ENCODE results near the gene FSTL4. TPM values are rescaled to one million over a fixed set of nuclear protein-coding genes. Genes with fewer than 3 reads are reported as not detected.

FSTL4 gene
- polyA plus RNA-seq, 1 of the 3 experiments (the other 2 are of a cell fraction) = not detected

DNA sequence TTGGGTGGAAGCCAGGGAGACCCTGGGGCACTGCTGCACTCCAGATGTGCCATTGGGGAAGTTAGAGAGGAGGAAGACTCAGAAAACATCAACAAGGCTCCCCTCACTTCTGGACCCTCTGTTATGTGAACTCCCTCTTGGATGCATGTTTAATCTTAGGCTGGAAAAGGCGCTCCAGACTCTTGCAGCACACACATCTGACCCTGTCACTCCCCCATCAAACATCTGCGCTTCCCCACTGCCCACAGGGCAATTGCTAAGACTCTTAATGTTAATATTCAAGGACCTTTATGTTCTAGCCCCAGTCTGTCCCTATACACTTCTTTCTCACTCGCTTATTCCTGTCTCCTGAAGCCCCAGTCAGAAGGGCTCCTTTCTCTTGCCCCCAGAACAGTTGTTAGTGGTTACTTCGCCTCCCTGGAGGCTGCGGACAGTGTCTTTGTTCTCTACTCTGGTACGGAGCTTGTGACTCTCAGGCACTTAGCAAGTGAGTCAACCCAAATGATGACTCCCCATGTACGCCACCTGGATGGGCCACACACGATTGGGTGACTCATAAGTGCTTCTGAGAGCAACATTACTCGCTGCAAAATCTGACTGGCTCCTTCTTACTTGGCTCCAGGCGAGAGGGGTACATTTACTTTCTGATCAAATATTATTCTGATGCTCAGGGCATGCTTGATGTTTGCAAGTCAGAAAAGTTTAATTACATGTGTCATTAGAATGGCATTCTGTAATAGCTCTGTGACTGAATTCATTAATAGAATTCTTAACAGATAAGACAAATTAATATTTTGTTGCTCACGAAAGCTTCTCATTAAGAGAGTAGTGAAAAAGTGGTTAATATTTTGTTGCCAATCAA, 366.9 kb downstream of the FSTL4 start (continued):
- no peak for TF ChIP-seq USF2 (IDR thresholded peaks at IDR 0.05; ENCODE audit: borderline replicate concordance, low read depth, low read length)
- no peak for TF ChIP-seq MXI1 (IDR thresholded peaks at IDR 0.05; ENCODE audit: low read depth, low read length)
- TF ChIP-seq NFIC (IDR thresholded peaks at IDR 0.05; ENCODE audit: borderline replicate concordance) = peak; percentile 11; the same call in 1 of the 2 replicates
- TF ChIP-seq, protein P1, sequence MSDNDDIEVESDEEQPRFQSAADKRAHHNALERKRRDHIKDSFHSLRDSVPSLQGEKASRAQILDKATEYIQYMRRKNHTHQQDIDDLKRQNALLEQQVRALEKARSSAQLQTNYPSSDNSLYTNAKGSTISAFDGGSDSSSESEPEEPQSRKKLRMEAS (IDR thresholded peaks at IDR 0.05; ENCODE audit: low read depth) = peak; percentile 53; the same call in 1 of the 2 replicates
- TF ChIP-seq TCF12 (IDR thresholded peaks at IDR 0.05) = peak; percentile 79
- peak; percentile 82 for TF ChIP-seq JUND (IDR thresholded peaks at IDR 0.05)

GRCh38 chr5:133244242-133244641, 368.1 kb downstream of the FSTL4 start:
- no peaks in the 10 kb centered on the region for H3K9me2 ChIP-seq

DNA sequence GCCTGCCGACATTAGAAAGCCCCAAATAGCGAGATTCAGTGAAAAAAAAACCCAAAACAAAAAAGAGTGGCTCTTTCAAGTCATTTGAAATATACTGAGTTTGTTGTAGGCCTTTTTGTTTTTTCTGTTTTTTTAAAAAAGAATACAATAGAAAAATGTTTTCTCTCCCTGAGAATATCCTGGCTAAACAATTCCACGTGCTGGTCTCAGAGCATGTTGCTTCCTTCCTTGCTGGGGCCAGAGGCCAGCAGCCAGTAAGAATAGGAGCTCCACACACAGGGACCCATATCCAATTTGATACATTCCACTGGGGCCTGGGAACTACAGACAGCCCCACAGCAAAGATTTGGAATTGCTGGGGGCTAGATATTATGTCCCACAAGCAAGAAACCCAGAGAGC, 369.1 kb downstream of the FSTL4 start:
- 90% methylated on average over 3 of the region's 3 CpGs for WGBS (ENCODE audit: low lambda C conversion rate)
- H3K4me2 ChIP-seq = no peak overlapping the region
- no peaks in the 10 kb centered on the region for H4K20me1 ChIP-seq (ENCODE audit: insufficient read depth)
- no peaks in the 10 kb centered on the region for H3K79me2 ChIP-seq (ENCODE audit: insufficient read depth)
- no peak overlapping the region for H3K27ac ChIP-seq (ENCODE audit: low read depth in 2 of 2, low read length in 1 of 2)
- no peaks in the 10 kb centered on the region for H3K27me3 ChIP-seq (ENCODE audit: insufficient read depth)
- CTCF ChIA-PET = interaction anchor here (0.9 to 9.0 kb wide), 3 partner anchors 131 to 132 kb away, joined by 3 to 117 read pairs (median 6); no protein-coding TSS in a partner anchor
- POLR2A ChIA-PET = no interaction called here
- TF ChIP-seq RXRA (IDR thresholded peaks at IDR 0.05; ENCODE audit: borderline replicate concordance, low read depth) = no peak
- TF ChIP-seq SIN3A (IDR thresholded peaks at IDR 0.05; ENCODE audit: borderline replicate concordance, low read depth, low read length) = no peak
- no peak for TF ChIP-seq USF1 (IDR thresholded peaks at IDR 0.05; ENCODE audit: borderline replicate concordance, low read depth)
- H3K36me3 ChIP-seq (replicated peaks in 1 of 2; ENCODE audit: control insufficient read depth in 1 of 2, insufficient read depth in 2 of 2, low read length in 1 of 2) = no peaks in the 10 kb centered on the region
- DNase-seq = no peak
- H3K4me1 ChIP-seq (ENCODE audit: control insufficient read depth in 1 of 2, insufficient read depth in 2 of 2, low read depth in 1 of 2, low read length in 1 of 2) = peaks cover 11 to 16% of the 10 kb centered on the region in 2 experiments; a peak in 2 of 4 replicates
- no peak overlapping the region for H3K9ac ChIP-seq
- H3K9me3 ChIP-seq = no peaks in the 10 kb centered on the region
- no peak overlapping the region for H2AFZ ChIP-seq (ENCODE audit: low read depth)
- no peak overlapping the region for H3K4me3 ChIP-seq (ENCODE audit: low read depth in 2 of 2, low read length in 1 of 2)
- no peaks in the 10 kb centered on the region for H3K9me2 ChIP-seq
- peaks cover 10% of the 10 kb centered on the region for H3F3A ChIP-seq (replicated peaks; ENCODE audit: insufficient read depth)

More at GRCh38 chr5:133244242-133244641, 368.1 kb downstream of the FSTL4 start:
- H3K9ac ChIP-seq = no peak overlapping the region
- CTCF ChIA-PET = interaction anchor here (0.5 to 9.0 kb wide), 2 partner anchors 132 to 534 kb away, joined by 3 to 117 read pairs; no protein-coding TSS in a partner anchor
- H3K4me2 ChIP-seq = no peak overlapping the region
- H3K27me3 ChIP-seq (ENCODE audit: insufficient read depth) = no peaks in the 10 kb centered on the region
- H3K79me2 ChIP-seq (ENCODE audit: insufficient read depth) = no peaks in the 10 kb centered on the region
- H3K4me1 ChIP-seq (ENCODE audit: control insufficient read depth in 1 of 2, insufficient read depth in 2 of 2, low read depth in 1 of 2, low read length in 1 of 2) = peaks cover 11 to 16% of the 10 kb centered on the region in 2 experiments; a peak in 2 of 4 replicates
- H3K27ac ChIP-seq (ENCODE audit: low read depth in 2 of 2, low read length in 1 of 2) = no peak overlapping the region; a peak in 1 of 4 replicates
- WGBS (ENCODE audit: low lambda C conversion rate) = 67% methylated on average over 5 of the region's 7 CpGs
- TF ChIP-seq USF1 (IDR thresholded peaks at IDR 0.05; ENCODE audit: borderline replicate concordance, low read depth) (no peak), RCOR1 (IDR thresholded peaks at IDR 0.05; ENCODE audit: low read length) (no peak), TAF1 (IDR thresholded peaks at IDR 0.05; ENCODE audit: borderline replicate concordance, low read depth, low read length) (no peak), NFIC (IDR thresholded peaks at IDR 0.05; ENCODE audit: borderline replicate concordance) (no peak)
- H3K36me3 ChIP-seq (replicated peaks in 1 of 2; ENCODE audit: control insufficient read depth in 1 of 2, insufficient read depth in 2 of 2, low read length in 1 of 2) = no peaks in the 10 kb centered on the region
- no peak overlapping the region for H3K4me3 ChIP-seq (ENCODE audit: low read depth in 2 of 2, low read length in 1 of 2)
- H2AFZ ChIP-seq (ENCODE audit: low read depth) = no peak overlapping the region
- H3K9me3 ChIP-seq = no peaks in the 10 kb centered on the region
- peaks cover 10% of the 10 kb centered on the region for H3F3A ChIP-seq (replicated peaks; ENCODE audit: insufficient read depth)
- H4K20me1 ChIP-seq (ENCODE audit: insufficient read depth) = no peaks in the 10 kb centered on the region
- DNase-seq = peak; percentile 44
- POLR2A ChIA-PET = no interaction called here

Data from SK-N-SH (cell line).